NCI-H2029 (cell line): Measurements from ENCODE around the gene ARCN1.

Source experiments
- DNase-seq: peaks from one replicate; lab custom pipeline; 2025; lab: John Stamatoyannopoulos, UW

Gene ARCN1

DNA sequence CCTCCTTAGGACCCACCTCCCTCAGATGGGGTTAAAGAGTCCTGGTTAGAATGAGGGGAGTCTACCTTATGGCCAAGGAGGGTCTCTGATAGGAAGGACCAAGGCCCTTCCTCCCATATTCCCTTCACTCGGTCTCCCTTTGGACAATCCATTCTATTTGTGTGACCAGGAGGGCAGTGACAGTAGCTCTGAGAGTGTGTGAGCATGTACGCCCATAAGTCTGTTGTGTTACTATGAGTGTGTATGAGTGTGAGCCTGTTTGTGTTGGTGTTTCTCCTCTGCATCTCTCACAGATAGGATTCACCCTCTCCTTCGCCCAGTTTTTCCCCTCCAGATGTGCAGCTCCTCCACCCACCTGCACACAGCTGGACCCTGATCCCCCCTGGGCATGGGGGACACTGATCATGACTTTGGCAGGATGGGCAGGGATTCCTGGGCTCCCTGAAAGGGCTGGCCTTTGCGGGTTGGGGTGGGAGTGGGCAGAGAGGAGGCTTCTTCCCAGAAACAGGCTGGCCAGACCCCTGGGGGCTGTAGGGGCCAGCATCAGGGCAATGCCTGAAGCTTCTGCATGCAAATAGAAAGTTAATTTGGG is 49.7 kb downstream of the ARCN1 start:
- DNase-seq: no peak

DNA sequence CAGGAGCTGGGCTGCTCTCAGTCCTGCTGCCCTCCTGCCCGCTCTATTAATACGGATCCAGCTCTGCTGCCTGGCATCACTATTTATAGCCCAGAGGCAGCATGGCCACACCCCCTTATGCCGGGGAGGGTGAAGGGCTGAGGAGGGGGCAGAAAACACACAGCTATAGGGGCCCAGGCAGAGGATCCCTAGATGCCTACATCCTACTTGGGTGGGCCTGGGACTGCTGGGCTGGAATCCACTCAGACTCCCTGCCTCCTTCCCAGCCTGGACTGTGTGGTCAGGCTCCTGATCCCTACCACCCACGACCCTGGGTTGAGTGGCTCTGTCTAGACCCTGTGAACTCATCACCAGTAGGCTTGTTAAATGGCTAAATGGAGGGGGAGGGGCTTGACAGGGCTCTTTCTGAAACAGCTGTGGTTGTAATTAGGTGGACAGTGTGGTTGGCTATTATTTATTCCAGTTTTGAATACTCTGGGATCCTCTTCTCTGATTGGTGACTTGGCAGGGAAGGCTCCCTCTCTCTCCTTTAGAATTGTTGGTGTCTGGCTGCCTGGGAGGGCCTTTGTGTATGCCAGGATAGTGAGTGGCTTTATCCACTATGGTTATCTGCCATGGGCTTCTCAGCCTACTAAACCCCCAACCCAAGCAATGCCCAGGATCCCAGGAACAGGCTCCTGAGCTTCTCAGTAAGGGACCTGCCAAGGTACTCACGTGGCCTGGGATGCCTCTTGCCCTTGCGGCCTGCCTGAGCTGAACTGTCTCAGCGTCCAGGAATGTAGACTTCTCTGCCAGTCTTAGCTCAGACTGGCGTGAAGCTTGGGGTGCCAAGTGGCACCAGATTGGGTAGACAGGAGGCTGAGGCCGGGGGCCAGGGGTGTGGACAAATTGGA is 50.4 kb downstream of the ARCN1 start:
- peak; percentile 69 for DNase-seq

DNA sequence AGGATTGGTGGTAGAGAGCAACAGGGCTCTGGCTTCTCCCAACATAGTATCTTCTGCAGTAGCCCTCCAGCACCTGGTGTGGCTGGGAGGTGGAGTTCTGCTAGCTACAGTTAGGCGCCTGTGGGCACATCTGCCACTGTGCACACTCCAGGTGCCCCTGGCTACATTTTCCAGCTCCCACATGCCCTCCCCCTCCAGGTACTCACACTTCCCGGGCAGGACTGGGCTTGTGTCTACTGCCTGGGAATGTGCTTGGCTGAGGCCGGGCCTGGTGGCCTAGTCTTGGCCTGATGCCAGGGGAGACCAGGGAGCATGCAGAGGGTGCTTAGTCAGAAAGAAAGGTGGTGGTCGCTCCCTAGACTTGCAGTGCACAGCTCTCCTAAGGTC is 51.1 kb downstream of the ARCN1 start:
- DNase-seq: peak; percentile 72

DNA sequence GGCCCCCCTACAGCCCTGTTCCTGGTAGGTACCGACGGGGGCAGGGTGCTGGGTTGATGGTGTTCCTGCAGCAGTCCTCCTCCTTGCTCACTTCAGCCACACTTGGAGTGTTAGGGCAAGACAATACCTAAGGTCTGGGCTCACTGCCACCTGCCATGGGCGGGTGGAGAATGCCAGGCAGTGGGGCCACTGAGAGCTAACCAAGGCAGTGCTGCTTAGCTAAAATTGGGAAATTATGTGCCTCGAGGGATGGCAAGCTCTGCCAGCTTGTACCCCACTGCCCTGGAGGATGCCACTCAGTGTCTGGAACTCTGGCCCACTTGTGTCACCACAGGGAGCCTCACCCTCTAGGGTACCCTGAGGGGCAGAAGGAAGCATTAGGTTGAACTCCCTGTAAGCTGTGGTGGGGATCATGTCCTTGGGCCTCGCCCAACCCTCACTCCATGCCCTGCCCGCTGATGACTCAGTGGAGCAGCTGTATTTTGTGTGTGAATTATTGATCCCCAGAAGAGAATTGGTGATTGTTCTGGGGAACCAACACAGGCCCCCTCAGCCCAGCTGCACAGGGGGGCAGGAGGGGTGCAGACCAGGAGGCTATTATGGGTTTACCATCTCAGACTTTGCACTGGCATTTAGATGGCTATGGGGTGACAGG is 53.0 kb downstream of the ARCN1 start:
- DNase-seq: peak; percentile 89

DNA sequence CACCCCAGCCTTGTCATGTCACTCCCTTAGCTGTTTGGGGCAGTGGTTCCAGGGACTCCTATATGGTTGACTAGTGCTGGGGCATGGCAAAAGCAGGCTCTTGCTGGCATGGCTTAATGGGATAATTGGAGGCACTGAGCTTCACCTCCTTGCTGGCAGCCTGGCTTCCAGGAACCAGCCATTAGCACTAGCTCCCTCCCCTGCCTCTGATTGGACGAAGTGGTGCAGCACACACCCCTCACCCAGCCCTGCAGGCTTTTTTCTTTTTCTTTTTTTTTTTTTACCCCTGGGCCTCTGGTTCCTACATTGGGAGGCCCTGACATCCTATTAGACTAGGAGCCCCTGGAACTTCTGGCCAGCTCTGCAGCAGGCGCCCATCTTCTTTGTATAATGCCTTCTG is 53.8 kb downstream of the ARCN1 start:
- peak; percentile 49 for DNase-seq

DNA sequence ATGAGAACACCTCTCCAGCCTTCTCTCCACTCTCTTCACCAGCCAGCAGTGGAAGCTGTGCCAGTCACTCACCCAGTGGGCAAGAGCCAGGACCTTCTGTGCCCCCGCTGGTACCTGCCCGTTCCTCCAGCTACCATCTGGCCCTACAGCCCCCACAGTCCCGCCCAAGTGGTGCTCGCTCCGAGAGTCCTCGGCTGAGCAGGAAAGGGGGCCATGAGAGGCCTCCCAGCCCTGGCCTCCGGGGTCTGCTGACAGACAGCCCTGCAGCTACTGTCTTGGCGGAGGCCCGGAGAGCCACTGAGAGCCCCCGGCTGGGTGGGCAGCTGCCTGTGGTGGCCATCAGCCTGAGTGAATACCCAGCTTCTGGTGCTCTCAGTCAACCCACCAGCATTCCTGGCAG is 55.4 kb downstream of the ARCN1 start:
- DNase-seq: no peak

DNA sequence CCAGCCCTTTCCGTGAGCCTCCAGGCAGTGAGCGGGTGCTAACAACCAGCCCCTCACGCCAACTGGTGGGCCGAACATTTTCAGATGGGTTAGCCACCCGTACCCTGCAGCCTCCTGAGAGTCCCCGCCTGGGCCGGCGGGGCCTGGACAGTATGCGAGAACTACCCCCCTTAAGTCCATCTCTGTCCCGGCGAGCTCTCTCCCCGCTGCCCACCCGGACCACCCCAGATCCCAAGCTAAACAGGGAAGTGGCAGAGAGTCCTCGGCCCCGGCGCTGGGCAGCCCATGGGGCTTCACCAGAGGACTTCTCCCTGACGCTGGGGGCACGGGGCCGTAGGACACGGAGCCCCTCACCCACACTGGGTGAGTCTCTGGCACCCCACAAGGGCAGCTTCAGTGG is 55.8 kb downstream of the ARCN1 start:
- DNase-seq: no peak

DNA sequence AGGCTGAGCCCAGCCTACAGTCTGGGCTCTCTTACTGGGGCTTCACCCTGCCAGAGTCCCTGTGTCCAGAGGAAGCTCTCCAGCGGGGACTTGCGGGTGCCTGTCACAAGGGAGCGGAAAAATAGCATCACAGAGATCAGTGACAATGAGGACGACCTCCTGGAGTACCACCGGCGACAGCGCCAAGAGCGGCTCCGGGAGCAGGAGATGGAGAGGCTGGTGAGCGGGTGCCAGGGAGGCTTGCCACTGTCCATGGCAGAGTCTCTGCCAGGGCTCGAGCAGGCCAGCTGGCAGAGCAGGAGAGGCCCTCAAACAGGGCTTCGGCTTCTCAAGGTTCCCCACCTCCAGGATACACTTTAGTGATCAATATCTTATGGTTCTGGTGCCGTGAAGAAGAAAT is 56.2 kb downstream of the ARCN1 start:
- DNase-seq: peak; percentile 34

DNA sequence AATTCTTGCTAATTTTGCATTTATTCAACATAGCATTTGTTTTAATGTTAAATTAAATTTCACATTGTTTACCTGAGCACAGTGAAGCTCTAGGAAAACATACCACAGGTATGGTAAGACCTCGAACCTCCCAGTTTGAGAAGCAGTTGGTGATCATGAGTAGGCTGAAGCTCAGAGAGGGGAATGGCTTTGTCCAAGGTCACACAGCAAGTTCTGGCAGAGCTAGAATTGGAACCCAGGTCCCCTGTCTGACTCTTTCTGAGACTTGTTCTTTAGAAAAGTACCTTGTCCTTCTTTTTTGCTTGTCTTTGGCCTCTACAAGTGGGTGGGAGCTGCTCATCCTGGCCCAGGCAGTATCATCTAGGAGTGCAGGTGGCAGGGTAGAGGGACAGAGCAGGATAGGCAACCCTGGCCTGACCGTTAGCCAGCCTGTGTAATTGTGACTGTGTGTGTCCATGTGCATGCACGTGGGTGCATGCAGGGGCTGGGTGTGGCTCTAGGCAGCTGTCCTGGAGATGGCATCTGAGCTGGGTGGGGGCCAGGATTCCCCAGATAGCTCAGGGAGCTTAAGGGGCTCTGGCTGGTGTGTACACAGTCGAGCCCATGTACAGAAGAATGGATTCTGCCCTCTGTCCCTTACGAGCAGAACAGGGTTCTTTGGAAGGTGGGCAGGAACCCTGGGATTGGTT is 56.8 kb downstream of the ARCN1 start:
- no peak for DNase-seq

DNA sequence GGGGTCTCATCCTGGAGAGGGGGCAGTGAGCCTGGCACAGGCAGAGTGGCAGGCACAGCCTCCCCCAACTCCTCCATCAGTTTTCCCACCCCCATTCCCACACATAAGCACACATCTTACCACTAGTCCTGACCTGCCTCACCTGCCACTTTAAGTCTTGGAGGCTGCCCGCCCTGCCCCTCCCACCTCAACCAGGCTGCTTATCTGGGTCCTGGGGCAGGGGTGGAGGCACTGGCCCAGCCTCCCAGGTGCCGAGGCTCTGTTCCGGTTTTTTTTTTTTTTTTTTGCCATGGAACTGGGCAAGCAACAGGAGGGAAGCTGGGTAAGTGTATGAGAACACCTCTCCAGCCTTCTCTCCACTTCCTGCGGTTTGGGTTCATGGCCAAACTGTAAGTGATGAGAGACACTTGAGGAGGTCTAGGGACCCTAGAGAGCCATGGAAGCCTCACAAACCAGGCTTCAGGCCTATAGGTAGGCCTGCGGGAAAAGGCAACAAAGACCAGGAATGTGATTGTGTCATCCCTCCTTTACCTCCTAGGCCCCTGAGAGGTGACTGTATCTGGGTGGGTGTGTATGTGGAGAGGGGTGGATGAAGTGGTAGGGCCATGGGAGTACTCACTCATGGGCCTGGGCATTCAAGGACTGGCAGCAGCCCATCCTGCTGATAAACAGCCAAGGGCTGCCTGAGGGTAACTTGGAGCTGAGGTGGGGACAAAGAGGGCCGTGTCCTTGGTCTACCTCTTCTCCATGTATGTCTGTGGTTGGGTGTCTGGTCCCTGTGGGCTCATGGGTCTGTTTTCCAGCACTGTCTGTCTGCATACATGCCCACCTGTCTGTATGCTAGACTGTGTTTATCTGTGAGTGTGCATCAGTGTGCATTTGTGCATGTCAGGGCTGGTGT is 57.8 kb downstream of the ARCN1 start:
- DNase-seq: peak; percentile 66

DNA sequence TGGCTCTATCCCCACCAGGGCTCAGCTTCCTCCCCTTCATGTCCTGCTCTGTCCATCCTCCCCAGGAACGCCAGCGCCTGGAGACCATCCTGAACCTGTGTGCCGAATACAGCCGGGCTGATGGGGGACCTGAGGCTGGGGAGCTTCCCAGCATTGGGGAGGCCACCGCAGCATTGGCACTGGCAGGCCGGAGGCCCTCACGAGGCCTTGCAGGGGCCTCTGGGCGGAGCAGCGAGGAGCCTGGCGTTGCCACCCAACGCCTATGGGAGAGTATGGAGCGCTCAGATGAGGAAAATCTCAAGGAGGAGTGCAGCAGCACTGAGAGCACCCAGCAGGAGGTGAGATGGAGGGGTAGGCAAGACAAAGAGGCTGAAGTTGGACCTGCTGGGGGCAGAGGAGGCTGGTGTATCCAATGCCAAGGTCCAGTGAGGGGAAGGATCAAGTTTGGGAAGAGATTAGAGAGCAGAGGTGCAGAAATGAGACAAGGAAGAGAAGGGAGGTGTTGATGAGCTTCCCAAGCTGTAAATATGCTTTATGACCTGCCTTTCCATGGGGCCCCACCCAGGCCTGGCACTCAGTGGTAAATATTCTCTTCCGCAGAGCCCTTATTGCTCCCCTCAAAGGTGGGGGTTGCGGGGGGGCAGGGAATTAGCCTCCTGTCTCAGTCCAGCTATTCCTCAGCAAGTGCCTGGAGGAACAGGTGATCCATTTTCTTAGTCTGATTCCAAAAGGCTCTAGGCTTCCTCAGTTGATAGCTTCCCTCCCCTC is 59.1 kb downstream of the ARCN1 start:
- no peak for DNase-seq

DNA sequence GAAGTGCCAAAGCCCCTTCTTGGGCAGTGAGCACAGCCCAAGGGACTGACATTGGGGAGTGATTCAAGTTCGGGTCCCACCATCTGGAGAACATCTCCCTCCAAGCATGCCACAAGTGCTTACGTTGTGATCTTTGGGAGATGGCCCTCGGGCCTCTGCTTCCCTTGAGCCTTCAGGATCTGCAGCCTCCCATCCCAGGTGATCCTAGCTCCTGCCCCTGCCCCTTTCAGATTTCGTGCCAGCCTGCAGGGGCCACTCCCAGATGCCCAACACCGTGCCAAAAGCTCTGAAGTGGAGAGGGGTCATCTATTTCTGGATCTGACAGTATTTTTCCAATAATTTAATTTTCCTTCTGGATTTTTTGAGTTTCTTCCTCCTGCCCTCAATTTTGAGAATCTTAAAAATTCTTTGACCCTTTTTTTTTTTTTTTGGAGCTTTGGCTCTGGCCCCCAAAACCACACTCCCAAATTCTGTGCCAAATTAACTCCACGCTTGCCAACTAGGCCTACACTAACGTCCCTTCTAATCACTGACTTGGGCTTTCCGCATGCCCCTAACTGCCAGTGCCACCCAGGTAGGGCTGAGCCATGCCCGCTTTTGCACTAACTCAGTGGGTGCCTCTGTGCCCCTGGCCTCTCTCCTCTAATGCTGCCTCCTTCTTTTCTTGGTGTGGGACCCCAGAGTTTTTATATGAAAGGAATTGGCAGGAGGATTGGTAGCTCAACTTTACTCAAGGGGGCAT is 60.5 kb downstream of the ARCN1 start:
- DNase-seq: no peak

DNA sequence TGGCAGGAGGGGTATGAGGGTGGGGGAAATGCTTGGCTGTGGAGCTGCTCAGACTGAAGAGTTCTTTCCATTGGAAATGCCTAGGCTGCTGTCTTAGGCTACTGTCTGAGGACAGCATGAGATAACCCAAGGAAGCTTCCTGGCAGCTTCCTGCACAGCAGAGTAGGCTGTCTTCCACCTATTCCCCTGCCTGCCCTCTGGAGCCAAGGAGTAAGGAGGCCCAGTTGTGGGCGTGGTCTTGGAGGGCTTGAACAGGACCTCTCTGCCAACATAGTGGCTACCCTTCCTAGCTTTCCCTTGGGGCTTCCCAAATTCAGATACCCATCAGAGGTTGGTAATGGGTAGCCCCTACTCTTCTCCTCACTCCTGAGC is 61.1 kb downstream of the ARCN1 start:
- DNase-seq: no peak

DNA sequence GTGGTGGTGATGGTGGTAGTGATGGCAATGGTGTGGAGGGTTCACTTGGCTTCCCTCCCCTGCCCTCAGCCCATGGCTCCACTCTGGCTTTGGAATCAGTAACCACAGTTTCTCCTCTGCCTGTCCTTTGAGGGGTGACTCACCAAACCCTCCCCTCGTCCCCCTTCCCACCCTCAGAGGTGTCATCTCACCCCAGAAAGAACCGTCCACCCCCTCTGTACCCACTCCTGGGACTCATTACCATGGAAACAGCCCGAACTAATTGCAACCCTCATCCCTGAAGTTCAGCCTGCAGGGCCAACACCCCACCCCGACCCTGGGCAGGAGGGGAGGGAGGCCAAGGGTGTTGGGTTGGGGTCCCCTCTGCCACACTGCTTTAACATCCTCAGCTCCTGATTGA is 61.8 kb downstream of the ARCN1 start:
- no peak for DNase-seq

DNA sequence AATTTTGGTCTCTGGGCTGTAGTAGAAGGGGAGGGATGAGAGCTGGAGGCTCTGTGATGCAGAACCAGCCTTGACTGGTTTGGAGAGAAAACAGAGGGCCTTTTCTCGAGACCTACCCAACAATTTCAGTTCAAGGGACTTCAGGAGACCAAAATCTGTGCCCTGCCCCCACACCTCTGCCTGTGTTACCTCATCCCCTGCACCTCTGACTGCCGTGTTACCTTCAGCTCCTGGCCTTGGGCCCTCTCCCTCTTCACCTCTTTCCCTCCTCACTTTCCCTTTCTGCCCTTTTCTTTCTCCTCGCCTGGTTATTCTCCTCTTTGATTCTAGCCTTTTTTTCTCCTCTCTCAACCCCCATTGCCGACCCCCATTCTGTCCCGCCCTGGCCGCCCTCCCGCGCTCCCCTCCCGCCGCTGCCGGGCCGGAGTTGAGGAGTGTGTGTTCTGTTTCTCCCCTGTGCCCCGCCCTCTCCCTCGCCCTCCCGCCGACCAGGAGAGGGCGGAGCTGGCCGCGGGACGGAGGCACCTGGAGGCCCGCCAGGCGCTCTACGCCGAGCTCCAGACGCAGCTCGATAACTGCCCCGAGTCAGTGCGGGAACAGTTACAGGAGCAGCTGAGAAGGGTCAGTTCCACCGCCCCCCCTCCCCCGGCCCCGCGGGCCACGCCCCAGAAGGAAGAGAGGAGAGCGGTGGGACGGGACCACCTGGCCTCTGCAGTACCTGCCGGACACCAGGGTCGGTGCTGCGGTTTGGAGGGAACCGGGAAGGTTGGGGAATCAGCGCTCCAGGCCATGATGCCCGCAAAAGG is 62.4 kb downstream of the ARCN1 start:
- peak; percentile 76 for DNase-seq

DNA sequence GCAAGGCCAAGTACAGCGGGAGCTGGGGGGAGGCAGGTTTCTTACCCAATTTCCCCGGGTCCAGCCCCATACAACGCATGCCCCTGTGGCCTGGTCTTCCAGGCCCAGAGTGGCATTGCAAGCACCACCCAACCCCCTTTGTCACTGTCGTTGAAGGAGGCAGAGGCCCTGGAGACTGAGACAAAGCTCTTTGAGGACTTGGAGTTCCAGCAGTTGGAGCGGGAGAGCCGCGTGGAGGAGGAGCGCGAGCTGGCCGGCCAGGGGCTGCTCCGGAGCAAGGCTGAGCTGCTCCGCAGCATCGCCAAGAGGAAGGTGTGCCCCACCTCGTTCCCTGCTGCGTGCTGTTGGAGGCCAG is 63.0 kb downstream of the ARCN1 start:
- DNase-seq: peak; percentile 23

DNA sequence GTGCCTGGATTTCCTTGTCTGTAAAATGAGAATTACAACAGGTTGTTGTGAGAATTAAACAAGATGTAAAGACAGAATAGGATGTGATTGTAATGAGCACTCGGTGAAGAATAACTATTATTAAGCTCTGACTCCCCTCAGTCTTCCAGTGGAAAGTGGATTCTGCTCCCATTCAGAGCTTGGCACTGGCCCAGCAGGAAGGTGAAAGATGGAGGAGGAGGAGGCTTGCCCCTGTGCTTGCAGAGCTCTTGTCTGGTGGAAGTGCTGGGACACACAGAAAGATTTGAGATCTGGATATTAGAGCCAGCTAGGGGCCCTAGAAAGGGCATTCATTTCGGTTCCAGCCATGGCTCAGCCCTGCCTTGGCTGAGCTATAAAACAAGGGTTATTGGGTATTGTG is 63.4 kb downstream of the ARCN1 start:
- DNase-seq: no peak

DNA sequence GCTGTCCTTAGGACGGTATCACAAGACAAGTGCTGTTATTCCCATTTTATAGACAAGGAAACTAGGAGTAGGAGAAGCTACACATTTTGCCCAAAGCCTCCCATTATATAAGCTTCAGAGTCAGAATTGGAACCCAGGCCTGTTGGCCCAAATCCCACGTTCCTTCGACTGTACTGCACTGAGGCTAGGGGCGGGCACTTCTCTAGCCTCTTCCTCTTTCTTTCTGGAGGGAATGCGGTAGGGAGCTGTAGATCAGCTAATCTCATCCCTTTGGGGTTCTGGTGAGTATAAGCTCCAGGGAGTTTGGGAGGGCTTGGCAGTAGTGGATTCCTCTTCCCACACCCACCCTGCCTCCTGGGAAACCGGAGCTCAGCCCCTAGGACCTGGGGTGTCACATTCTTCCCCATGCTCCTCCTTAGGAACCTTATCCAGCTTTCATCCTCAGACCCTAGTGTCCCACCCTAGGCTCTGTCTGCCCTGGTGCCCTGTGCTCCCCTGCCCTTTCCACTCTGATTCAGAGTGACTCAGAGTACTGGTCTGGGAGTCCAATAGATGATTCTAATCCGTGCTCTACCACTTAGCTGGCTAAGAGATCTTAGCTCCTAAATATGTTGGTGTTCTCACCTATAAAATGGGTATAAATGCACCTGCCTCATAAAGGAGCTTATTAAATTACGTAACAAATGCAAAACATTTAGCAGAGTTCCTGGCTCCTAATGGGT is 64.5 kb downstream of the ARCN1 start:
- DNase-seq: no peak

DNA sequence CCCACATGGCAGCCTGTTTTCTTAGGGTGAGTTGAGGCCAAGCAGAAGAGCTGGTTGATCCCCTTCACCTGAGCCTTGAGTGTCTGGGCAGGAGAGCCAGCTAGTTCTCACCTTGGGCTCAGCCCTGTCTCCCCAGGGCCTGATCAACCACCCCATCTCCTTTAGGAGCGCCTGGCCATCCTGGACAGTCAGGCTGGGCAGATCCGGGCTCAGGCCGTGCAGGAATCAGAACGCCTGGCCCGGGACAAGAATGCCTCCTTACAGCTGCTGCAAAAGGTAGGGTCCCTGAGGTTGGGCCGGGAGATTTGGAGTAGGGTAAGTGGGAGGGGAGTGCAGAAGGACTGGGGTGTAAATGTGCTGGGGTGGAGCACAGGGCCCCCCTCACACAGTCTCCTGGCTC is 66.5 kb downstream of the ARCN1 start:
- DNase-seq: no peak
